ENCODE measurements around the gene FAM169A.
A peak's percentile ranks its signal among the peaks of the same experiment; 100 is the strongest.

- TF ChIP-seq NANOG (IDR thresholded peaks at IDR 0.05; ENCODE audit: borderline replicate concordance) (no peak), CTCF (conservative IDR thresholded peaks at IDR 0.05; ENCODE audit: low read depth in 2 of 2) (no peak), CREB1 (CRISPR knock-in tag; IDR thresholded peaks at IDR 0.05; ENCODE audit: low read depth) (peak; percentile 71), REST (IDR thresholded peaks at IDR 0.05; ENCODE audit: unreplicated experiment) (no peak), EZH2phosphoT487 (IDR thresholded peaks at IDR 0.05; ENCODE audit: unreplicated experiment) (no peak), POLR2AphosphoS5 (IDR thresholded peaks at IDR 0.05; ENCODE audit: low read depth) (peak; percentile 79), JUNB (IDR thresholded peaks at IDR 0.05; ENCODE audit: unreplicated experiment) (no peak), EZH2 (IDR thresholded peaks at IDR 0.05; ENCODE audit: low read depth, unreplicated experiment) (no peak), STAT1 (IDR thresholded peaks at IDR 0.05; ENCODE audit: unreplicated experiment) (no peak), ETS1 (IDR thresholded peaks at IDR 0.05) (peak; percentile 81), ZNF114 (CRISPR knock-in tag; IDR thresholded peaks at IDR 0.05) (no peak), ZNF331 (CRISPR knock-in tag; IDR thresholded peaks at IDR 0.05; ENCODE audit: low read depth) (no peak)
Measured at GRCh38 chr5:74766849-74767578, 99.2 kb downstream of the FAM169A start, which contains the start of the genes GFM2 and NSA2.

All from GM23338 (cell line).